Keratinocyte (primary cell): ENCODE results near the gene FBXL5.

ENCODE experiments used
- CTCF ChIP-seq, 3 experiments: IDR thresholded peaks in 1 of 3; conservative IDR thresholded peaks in 1 of 3; optimal IDR thresholded peaks in 1 of 3; 2 replicates in 2 of 3; 3 replicates in 1 of 3; pipeline versions ENCODE3 to v1.5.1; 2011; ENCODE audit warnings: low read length in 3 of 3, mild to moderate bottlenecking in 3 of 3, moderate library complexity in 2 of 3, control low read depth in 1 of 3, inconsistent platforms in 1 of 3; ENCODE audit not compliant: insufficient read depth in 2 of 3; ENCODE audit errors: extremely low read depth in 1 of 3
- EZH2 ChIP-seq: IDR thresholded peaks from one replicate; pipeline ENCODE4 v1.6.1; 2012; ENCODE audit warnings: inconsistent platforms, mild to moderate bottlenecking, low read length, moderate library complexity

DNA sequence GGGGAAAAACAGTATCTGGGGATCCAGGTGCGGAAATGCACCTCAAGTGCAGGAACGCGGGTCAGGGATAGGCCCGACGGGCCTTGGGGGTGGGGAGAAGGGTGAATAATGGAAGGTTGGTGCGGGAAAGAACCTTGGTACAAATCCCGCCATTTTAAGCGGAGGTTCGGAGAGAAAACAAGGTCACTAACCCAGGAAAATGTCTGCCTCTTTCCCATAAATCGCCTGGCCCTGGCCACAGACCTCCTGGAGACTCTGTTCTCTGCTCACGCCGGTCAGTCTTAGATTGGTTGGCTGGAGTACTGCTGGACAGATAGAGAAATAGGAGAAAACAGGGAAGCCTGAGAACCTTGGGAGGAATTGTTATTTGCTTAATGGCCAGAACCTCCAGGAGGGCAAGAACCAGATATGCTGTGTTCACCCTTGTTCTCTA, 897 bp upstream of the FBXL5 start:
- TF ChIP-seq EZH2 (no peak), CTCF (optimal IDR thresholded peaks at IDR 0.05 in 1 of 3, IDR thresholded peaks at IDR 0.05 in 1 of 3, conservative IDR thresholded peaks at IDR 0.05 in 1 of 3; ENCODE audit: extremely low read depth in 1 of 3, insufficient read depth in 2 of 3, low read length in 3 of 3) (no peak)
